Trophoblast cell (in vitro differentiated cells and primary cell): ENCODE results near the gene ADAMTSL4.
"Not testable (repeated sequence)": the region's sequence is repeated elsewhere in the genome, so short reads cannot be mapped to it uniquely, and the experiment has no call there.

Experiments used
- DNase-seq, 2 donors: peaks; one replicate each; pipeline ENCODE4 v3.0.0-alpha.2; 2016
- H2AFZ ChIP-seq: 2 replicates; pipeline ENCODE4 v1.6.1; 2013; ENCODE audit warnings: low read length, moderate library complexity, mild to moderate bottlenecking; ENCODE audit not compliant: insufficient read depth, poor library complexity
- H2AK5ac ChIP-seq: 2 replicates; pipeline ENCODE4 v1.6.1; 2013; ENCODE audit warnings: mild to moderate bottlenecking, low read length
- H2BK120ac ChIP-seq: 2 replicates; pipeline ENCODE4 v1.6.1; 2013; ENCODE audit warnings: low read length, mild to moderate bottlenecking, moderate library complexity; ENCODE audit not compliant: insufficient read depth, poor library complexity
- H2BK12ac ChIP-seq: 2 replicates; pipeline ENCODE4 v1.6.1; 2013; ENCODE audit warnings: mild to moderate bottlenecking, low read length, moderate library complexity
- H2BK5ac ChIP-seq: 2 replicates; pipeline ENCODE4 v1.6.1; 2013; ENCODE audit warnings: low read length, low read depth, moderate library complexity, mild to moderate bottlenecking; ENCODE audit not compliant: poor library complexity
- H3K14ac ChIP-seq: 2 replicates; pipeline ENCODE4 v1.6.1; 2013; ENCODE audit warnings: mild to moderate bottlenecking, low read length
- H3K18ac ChIP-seq: 2 replicates; pipeline ENCODE4 v1.6.1; 2013; ENCODE audit warnings: mild to moderate bottlenecking, low read length
- H3K23ac ChIP-seq: 2 replicates; pipeline ENCODE4 v1.6.1; 2013; ENCODE audit warnings: low read length
- H3K27ac ChIP-seq: 2 replicates; pipeline ENCODE4 v1.5.1; 2013; ENCODE audit warnings: low read depth, mild to moderate bottlenecking, inconsistent platforms, low read length, moderate library complexity
- H3K27me3 ChIP-seq: 2 replicates; pipeline ENCODE4 v1.6.1; 2013; ENCODE audit warnings: inconsistent platforms, mild to moderate bottlenecking, low read length, moderate library complexity; ENCODE audit not compliant: insufficient read depth
- H3K36me3 ChIP-seq, 2 experiments: 1 replicate in 1 of 2; 2 replicates in 1 of 2; pipeline ENCODE4 v1.6.1; 2013; ENCODE audit warnings: low read length in 2 of 2, mild to moderate bottlenecking in 2 of 2, moderate library complexity in 1 of 2; ENCODE audit not compliant: insufficient read depth in 2 of 2, control insufficient read depth in 1 of 2
- H3K4ac ChIP-seq: 2 replicates; pipeline ENCODE4 v1.6.1; 2013; ENCODE audit warnings: low read depth, mild to moderate bottlenecking, low read length, moderate library complexity
- H3K4me1 ChIP-seq, 2 experiments: 1 replicate in 1 of 2; 2 replicates in 1 of 2; pipeline ENCODE4 v1.6.1; 2013; ENCODE audit warnings: low read length in 2 of 2, mild to moderate bottlenecking in 2 of 2, moderate library complexity in 1 of 2; ENCODE audit not compliant: insufficient read depth in 2 of 2, control insufficient read depth in 1 of 2
- H3K4me2 ChIP-seq: 2 replicates; pipeline ENCODE4 v1.6.1; 2013; ENCODE audit warnings: inconsistent platforms, mild to moderate bottlenecking, low read length, moderate library complexity
- H3K4me3 ChIP-seq: 2 replicates; pipeline ENCODE4 v1.5.1; 2013; ENCODE audit warnings: mild to moderate bottlenecking, low read depth, low read length, inconsistent platforms
- H3K79me1 ChIP-seq: one replicate; pipeline ENCODE4 v1.6.1; 2013; ENCODE audit warnings: low read length
- H3K79me2 ChIP-seq: 2 replicates; pipeline ENCODE4 v1.6.1; 2013; ENCODE audit warnings: low read length, mild to moderate bottlenecking; ENCODE audit not compliant: control insufficient read depth, insufficient read depth, poor library complexity
- H3K9ac ChIP-seq: 2 replicates; pipeline ENCODE4 v1.6.1; 2013; ENCODE audit warnings: mild to moderate bottlenecking, low read length
- H3K9me3 ChIP-seq: 2 replicates; pipeline ENCODE4 v1.6.1; 2013; ENCODE audit warnings: low read depth, mild to moderate bottlenecking, control low read depth, inconsistent platforms, low read length; ENCODE audit not compliant: insufficient read depth
- H4K12ac ChIP-seq: 2 replicates; pipeline ENCODE4 v1.6.1; 2013; ENCODE audit warnings: low read depth, mild to moderate bottlenecking, low read length, moderate library complexity
- H4K8ac ChIP-seq: 2 replicates; pipeline ENCODE4 v1.6.1; 2013; ENCODE audit warnings: low read depth, mild to moderate bottlenecking, low read length, moderate library complexity
- H4K91ac ChIP-seq: one replicate; pipeline ENCODE4 v1.6.1; 2013; ENCODE audit warnings: low read depth, mild to moderate bottlenecking, low read length, moderate library complexity
- WGBS: extraction: QIAGEN DNeasy Blood & Tissue Kit; methylation state at CpG from one replicate; pipeline ENCODE4 v1.1.7; 2013; ENCODE audit warnings: missing lambda C conversion rate; ENCODE audit not compliant: insufficient read length, insufficient coverage; ENCODE audit errors: extremely low coverage; 5-methylcytosine and 5-hydroxymethylcytosine counted together

Gene ADAMTSL4

DNA sequence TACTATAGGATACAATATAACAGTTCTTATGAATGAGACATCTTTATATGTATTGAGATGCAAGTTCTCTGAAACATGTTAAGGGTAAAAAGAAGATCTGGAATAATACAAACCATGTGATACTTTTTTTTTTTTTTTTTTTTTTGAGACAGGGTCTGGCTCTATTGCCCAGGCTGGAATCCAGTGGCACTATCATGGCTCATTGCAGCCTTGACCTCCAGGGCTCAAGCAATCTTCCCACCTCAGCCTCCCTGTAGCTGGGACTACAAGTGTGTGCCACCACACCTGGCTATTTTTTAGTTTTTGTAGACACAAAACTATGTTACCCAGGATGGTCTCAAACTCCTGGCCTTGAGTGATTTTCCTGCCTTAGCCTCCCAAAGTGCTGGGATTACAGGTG, 52.3 kb downstream of the ADAMTSL4 start:
- no peak for DNase-seq
- H2AK5ac ChIP-seq = no peak overlapping the region
- H3K36me3 ChIP-seq = peaks cover 3 to 6% of the 10 kb centered on the region in 2 experiments
- no peaks in the 10 kb centered on the region for H3K9me3 ChIP-seq
- peaks cover 4 to 7% of the 10 kb centered on the region in 2 experiments for H3K4me1 ChIP-seq
- H3K4me3 ChIP-seq = no peak overlapping the region
- H3K23ac ChIP-seq = no peak overlapping the region
- H2BK5ac ChIP-seq = no peak overlapping the region
- H3K27me3 ChIP-seq = no peaks in the 10 kb centered on the region
- no peaks in the 10 kb centered on the region for H3K79me2 ChIP-seq
- H3K14ac ChIP-seq = no peak overlapping the region
- H2AFZ ChIP-seq = no peak overlapping the region
- no peak overlapping the region for H3K4me2 ChIP-seq
- no peak overlapping the region for H3K9ac ChIP-seq
- no peak overlapping the region for H3K27ac ChIP-seq
- no peak overlapping the region for H4K91ac ChIP-seq
- peaks cover 9% of the 10 kb centered on the region for H3K79me1 ChIP-seq
- H4K12ac ChIP-seq = no peak overlapping the region
- no peak overlapping the region for H2BK12ac ChIP-seq
- no peak overlapping the region for H3K4ac ChIP-seq
- H2BK120ac ChIP-seq = no peak overlapping the region
- no peak overlapping the region for H3K18ac ChIP-seq
- no peak overlapping the region for H4K8ac ChIP-seq

DNA sequence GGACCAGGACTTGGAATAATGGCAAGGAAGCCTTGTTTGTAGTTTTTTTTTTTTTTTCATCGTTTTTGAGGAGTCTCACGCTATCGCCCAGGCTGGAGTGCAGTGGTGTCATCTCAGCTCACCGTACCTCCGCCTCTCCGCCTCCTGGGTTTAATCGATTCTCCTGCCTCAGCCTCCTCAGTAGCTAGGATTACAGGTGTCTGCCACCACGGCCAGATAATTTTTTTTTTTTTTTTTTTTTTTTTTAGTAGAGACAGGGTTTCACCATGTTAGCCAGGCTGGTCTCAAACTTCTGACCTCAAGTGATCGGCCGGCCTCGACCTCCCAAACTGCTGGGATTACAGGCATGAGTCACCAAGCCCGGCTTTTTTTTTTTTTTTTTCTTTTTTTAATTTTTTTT, 53.2 kb downstream of the ADAMTSL4 start:
- H2BK120ac ChIP-seq, H3K9me3 ChIP-seq, H4K12ac ChIP-seq, H4K8ac ChIP-seq, H3K36me3 ChIP-seq, H2AFZ ChIP-seq, H3K4ac ChIP-seq, H3K14ac ChIP-seq, H3K18ac ChIP-seq, H2BK5ac ChIP-seq, H2AK5ac ChIP-seq, H4K91ac ChIP-seq, H2BK12ac ChIP-seq, H3K27ac ChIP-seq, H3K9ac ChIP-seq, H3K23ac ChIP-seq, H3K4me2 ChIP-seq, H3K79me1 ChIP-seq, H3K4me3 ChIP-seq, DNase-seq, H3K79me2 ChIP-seq, H3K27me3 ChIP-seq, H3K4me1 ChIP-seq: not testable (repeated sequence)
- no CpG with 5 or more reads among the region's 12 CpGs for WGBS

DNA sequence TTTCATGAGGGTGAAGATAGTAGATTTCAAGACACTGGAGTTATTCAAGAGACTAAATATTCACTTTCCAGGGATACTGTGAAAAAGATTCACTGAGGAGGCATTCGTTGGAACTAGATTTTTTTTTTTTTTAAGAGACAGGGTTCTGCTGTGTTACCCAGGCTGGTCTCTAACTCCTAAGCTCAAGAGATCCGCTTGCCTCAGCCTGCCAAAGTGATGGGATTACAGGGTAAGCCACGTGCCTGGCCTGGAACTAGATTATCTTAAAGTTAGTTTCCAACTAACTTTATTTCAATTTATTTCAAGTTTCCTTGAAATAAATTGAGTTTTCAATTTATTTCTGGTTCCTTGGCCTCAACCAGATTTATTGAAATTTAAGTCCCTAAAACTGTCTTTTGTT, 54.5 kb downstream of the ADAMTSL4 start:
- Histone ChIP-seq H4K8ac (no peak overlapping the region), H3K9ac (no peak overlapping the region), H3K27ac (no peak overlapping the region), H3K4me2 (no peak overlapping the region), H4K12ac (no peak overlapping the region), H3K4me1 (peaks cover 4 to 7% of the 10 kb centered on the region in 2 experiments), H3K14ac (no peak overlapping the region), H3K79me2 (no peaks in the 10 kb centered on the region), H2AFZ (no peak overlapping the region), H2BK5ac (no peak overlapping the region), H3K79me1 (peaks cover 9% of the 10 kb centered on the region), H3K9me3 (no peaks in the 10 kb centered on the region), H3K4ac (no peak overlapping the region), H2BK12ac (no peak overlapping the region), H3K4me3 (no peak overlapping the region), H3K18ac (no peak overlapping the region), H3K36me3 (peaks cover 3 to 6% of the 10 kb centered on the region in 2 experiments), H2BK120ac (no peak overlapping the region), H4K91ac (no peak overlapping the region), H2AK5ac (no peak overlapping the region), H3K23ac (no peak overlapping the region), H3K27me3 (no peaks in the 10 kb centered on the region)
- no peak for DNase-seq
- no CpG with 5 or more reads among the region's 3 CpGs for WGBS

GRCh38 chr1:150604226-150604588, 55.0 kb downstream of the ADAMTSL4 start:
- H2BK120ac ChIP-seq = peak overlapping the region; percentile 57
- no peak overlapping the region for H4K8ac ChIP-seq
- peak overlapping the region; percentile 60 for H4K91ac ChIP-seq
- peak overlapping the region; percentile 39 for H2AK5ac ChIP-seq
- no peaks in the 10 kb centered on the region for H3K27me3 ChIP-seq
- H3K79me2 ChIP-seq = no peaks in the 10 kb centered on the region
- no peak overlapping the region for H3K4me3 ChIP-seq
- peaks cover 9% of the 10 kb centered on the region for H3K79me1 ChIP-seq
- WGBS = no CpG with 5 or more reads among the region's 2 CpGs
- DNase-seq = no peak
- peaks cover 3 to 6% of the 10 kb centered on the region in 2 experiments for H3K36me3 ChIP-seq
- H2AFZ ChIP-seq = no peak overlapping the region
- H3K27ac ChIP-seq = peak overlapping the region; percentile 94
- no peak overlapping the region for H4K12ac ChIP-seq
- H3K23ac ChIP-seq = no peak overlapping the region
- H3K18ac ChIP-seq = no peak overlapping the region
- no peak overlapping the region for H3K9ac ChIP-seq
- H3K4ac ChIP-seq = no peak overlapping the region
- H3K14ac ChIP-seq = peak overlapping the region; percentile 73
- peak overlapping the region; percentile 94 for H2BK12ac ChIP-seq
- H3K9me3 ChIP-seq = no peaks in the 10 kb centered on the region
- H3K4me1 ChIP-seq = peaks cover 4 to 7% of the 10 kb centered on the region in 2 experiments
- peak overlapping the region; percentile 25 for H3K4me2 ChIP-seq
- H2BK5ac ChIP-seq = peak overlapping the region; percentile 76

DNA sequence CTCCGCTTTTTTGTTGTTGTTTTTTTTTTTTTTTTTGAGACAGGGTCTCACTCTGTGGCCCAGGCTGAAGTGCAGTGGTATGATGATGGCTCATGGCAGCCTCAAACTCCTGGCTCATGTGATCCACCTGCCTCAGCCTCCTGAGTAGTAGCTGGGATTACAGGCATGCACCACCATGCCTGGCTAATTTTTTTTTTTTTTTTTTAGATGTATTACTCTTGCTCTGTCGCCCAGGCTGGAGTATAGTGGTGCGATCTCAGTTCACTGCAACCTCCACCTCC, 56.2 kb downstream of the ADAMTSL4 start:
- H3K14ac ChIP-seq, DNase-seq, H2BK120ac ChIP-seq, H3K18ac ChIP-seq, H3K4me2 ChIP-seq, H3K36me3 ChIP-seq, H3K9me3 ChIP-seq, H4K8ac ChIP-seq, H3K9ac ChIP-seq, H3K79me2 ChIP-seq, H3K4me1 ChIP-seq, H3K4ac ChIP-seq, H3K27me3 ChIP-seq, H4K12ac ChIP-seq, H3K23ac ChIP-seq, H3K4me3 ChIP-seq, H2BK5ac ChIP-seq, H2AFZ ChIP-seq: not testable (repeated sequence)
- peak overlapping the region; percentile 77 for H2BK12ac ChIP-seq
- H2AK5ac ChIP-seq = peak overlapping the region; percentile 98
- H3K79me1 ChIP-seq = peaks cover 11% of the 10 kb centered on the region
- peak overlapping the region; percentile 96 for H4K91ac ChIP-seq
- WGBS = no CpG with 5 or more reads among the region's 3 CpGs
- peak overlapping the region; percentile 94 for H3K27ac ChIP-seq
